Left ventricle myocardium inferior (tissue), 1 donor: ENCODE measurements around the gene PLEKHB2. TPM values are rescaled to one million over a fixed set of nuclear protein-coding genes. Genes with fewer than 3 reads are reported as not detected.

Source experiments
- DNase-seq: peaks from one replicate; pipeline ENCODE4 v3.0.0-alpha.2; 2020
- H3K27ac ChIP-seq: fragments of 200-600 bp; replicated peaks from 2 replicates; pipeline ENCODE4 v1.8.0; 2021
- H3K27me3 ChIP-seq: fragments of 200-600 bp; 2 replicates; pipeline ENCODE4 v1.8.0; 2021; ENCODE audit warnings: low read depth
- H3K36me3 ChIP-seq: fragments of 200-600 bp; 2 replicates; pipeline ENCODE4 v1.8.0; 2021
- H3K4me1 ChIP-seq: fragments of 200-600 bp; 2 replicates; pipeline ENCODE4 v1.8.0; 2021
- H3K4me3 ChIP-seq: fragments of 200-600 bp; 2 replicates; pipeline ENCODE4 v1.8.0; 2021; ENCODE audit warnings: mild to moderate bottlenecking, moderate library complexity
- H3K9me3 ChIP-seq: fragments of 200-600 bp; replicated peaks from 2 replicates; pipeline ENCODE4 v1.8.0; 2021
- intact Hi-C: fragments of 100-400 bp; cut with micrococcal nuclease; formaldehyde crosslinking; loops from one replicate; pipeline ENCODE4 v1.11.0; 2022
- total RNA-seq: library from RNA; stranded (reverse); fragmentation: NEBNext Ultra II Directional; extraction: Animal tissue kit (Norgen Biotek cat#: 25700); gene quantifications from one replicate; pipeline ENCODE4 v1.2.1, GENCODE V29; 2021
- TF ChIP-seq, protein P1 (sequence below): fragments of 200-600 bp; IDR thresholded peaks from 2 replicates; pipeline ENCODE4 v1.8.0; 2021; ENCODE audit warnings: antibody characterized with exemption, mild to moderate bottlenecking, borderline replicate concordance
- donor health status: DM: no; HTN: yes; CAD: no; lungs with severe emphysema.

PLEKHB2 gene
- total RNA-seq, 1 donor from 2014 or later = 42.9 TPM

DNA sequence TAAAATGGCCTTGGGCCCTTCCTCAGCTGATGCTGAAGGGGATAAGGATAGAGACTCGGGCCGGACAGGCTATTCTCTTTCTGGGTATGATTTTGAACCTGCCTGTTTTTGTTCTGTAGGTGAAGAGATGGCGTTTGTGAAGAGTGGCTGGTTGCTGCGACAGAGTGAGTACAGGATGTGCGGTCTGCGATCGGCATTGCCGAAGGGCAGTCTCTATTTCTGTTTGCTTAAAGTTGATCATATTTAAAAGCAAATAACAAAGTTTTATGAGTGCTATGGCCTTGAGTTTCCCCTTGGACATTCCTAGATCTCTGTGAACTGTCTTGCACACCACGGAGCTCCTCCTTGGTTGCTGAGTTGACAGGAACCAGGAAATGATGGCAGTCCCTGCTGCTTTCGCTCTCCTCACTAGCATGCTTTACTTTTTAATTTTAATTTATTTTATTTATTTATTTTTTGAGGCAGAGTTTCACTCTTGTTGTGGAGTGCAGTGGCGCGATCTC, 15.7 kb downstream of the PLEKHB2 start:
- intact Hi-C loops = no loop called here
- TF ChIP-seq, protein P1, sequence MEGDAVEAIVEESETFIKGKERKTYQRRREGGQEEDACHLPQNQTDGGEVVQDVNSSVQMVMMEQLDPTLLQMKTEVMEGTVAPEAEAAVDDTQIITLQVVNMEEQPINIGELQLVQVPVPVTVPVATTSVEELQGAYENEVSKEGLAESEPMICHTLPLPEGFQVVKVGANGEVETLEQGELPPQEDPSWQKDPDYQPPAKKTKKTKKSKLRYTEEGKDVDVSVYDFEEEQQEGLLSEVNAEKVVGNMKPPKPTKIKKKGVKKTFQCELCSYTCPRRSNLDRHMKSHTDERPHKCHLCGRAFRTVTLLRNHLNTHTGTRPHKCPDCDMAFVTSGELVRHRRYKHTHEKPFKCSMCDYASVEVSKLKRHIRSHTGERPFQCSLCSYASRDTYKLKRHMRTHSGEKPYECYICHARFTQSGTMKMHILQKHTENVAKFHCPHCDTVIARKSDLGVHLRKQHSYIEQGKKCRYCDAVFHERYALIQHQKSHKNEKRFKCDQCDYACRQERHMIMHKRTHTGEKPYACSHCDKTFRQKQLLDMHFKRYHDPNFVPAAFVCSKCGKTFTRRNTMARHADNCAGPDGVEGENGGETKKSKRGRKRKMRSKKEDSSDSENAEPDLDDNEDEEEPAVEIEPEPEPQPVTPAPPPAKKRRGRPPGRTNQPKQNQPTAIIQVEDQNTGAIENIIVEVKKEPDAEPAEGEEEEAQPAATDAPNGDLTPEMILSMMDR = no peak
- no peak overlapping the region for H3K27ac ChIP-seq
- H3K36me3 ChIP-seq = peaks cover 22% of the 10 kb centered on the region
- H3K4me3 ChIP-seq = no peak overlapping the region
- peaks cover 6% of the 10 kb centered on the region for H3K4me1 ChIP-seq
- DNase-seq = no peak
- no peaks in the 10 kb centered on the region for H3K27me3 ChIP-seq
- H3K9me3 ChIP-seq = no peaks in the 10 kb centered on the region

DNA sequence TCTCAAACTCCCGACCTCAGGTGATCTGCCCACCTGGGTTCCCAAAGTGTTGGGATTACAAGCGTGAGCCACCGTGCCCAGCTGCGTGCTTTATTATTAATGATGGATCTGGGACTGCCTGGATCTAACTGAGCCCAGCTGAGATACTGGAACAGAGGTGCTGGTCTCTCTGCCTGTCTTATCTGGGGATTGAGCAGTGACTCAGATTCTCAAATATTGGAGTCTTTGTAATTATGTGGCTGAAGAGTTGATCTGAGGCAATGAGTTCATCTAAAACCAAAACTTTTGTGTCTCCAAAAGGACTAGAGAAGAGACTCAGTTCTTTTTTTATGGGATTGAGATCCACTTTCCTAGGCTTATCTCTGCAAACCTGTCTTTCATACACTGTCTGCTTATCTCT, 16.3 kb downstream of the PLEKHB2 start:
- TF ChIP-seq, protein P1 = no peak
- no peaks in the 10 kb centered on the region for H3K9me3 ChIP-seq
- intact Hi-C loops = no loop called here
- H3K4me3 ChIP-seq = no peak overlapping the region
- H3K27ac ChIP-seq = no peak overlapping the region
- H3K36me3 ChIP-seq = peaks cover 28% of the 10 kb centered on the region
- H3K27me3 ChIP-seq = no peaks in the 10 kb centered on the region
- no peak for DNase-seq
- H3K4me1 ChIP-seq = no peaks in the 10 kb centered on the region

DNA sequence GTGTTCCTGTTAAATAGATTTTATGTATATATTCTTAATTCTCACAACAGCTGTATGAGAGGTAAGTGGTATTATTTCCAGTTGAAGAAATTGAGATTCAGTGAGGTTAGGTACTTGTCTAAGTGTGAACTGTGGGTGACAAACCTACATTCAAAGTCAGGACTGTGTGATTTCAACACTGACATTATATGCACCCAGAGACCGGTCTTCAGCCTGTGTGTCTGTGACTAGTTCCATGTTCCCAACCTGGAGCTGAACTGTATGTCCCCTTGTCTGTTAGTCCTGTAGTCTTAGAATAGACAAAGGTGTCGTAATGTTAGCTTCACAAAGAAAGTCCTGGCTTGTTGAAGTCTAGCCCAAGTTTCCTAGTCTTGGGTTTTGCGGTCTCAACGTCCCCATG, 17.4 kb downstream of the PLEKHB2 start:
- H3K27me3 ChIP-seq = no peaks in the 10 kb centered on the region
- no peaks in the 10 kb centered on the region for H3K9me3 ChIP-seq
- TF ChIP-seq, protein P1 = no peak
- H3K36me3 ChIP-seq = peaks cover 37% of the 10 kb centered on the region
- no peak overlapping the region for H3K4me3 ChIP-seq
- no peak overlapping the region for H3K27ac ChIP-seq
- intact Hi-C loops = no loop called here
- no peak for DNase-seq
- no peaks in the 10 kb centered on the region for H3K4me1 ChIP-seq

DNA sequence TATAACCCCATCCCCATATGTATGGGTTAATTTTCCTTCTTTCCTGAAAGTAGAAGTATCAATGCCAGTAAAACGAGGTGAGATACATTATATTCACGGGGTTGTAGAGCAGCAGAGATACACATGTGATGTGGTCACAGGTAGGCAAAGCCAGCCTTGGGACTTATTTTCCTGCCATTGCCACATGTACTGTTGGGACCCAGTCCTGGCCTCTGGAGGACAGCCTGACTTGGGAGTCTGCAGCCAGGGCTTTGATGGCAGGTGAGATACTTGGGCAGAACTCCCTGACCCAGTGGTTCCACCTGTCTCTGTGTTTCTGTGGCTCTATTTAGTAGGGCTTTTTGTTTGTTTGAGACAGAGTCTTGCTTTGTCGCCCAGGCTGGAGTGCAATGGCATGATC, 18.1 kb downstream of the PLEKHB2 start:
- Histone ChIP-seq H3K4me1 (no peaks in the 10 kb centered on the region), H3K4me3 (no peak overlapping the region), H3K27me3 (no peaks in the 10 kb centered on the region), H3K9me3 (no peaks in the 10 kb centered on the region), H3K27ac (no peak overlapping the region), H3K36me3 (peaks cover 44% of the 10 kb centered on the region)
- TF ChIP-seq, protein P1 = no peak
- intact Hi-C loops = no loop called here
- DNase-seq = no peak

DNA sequence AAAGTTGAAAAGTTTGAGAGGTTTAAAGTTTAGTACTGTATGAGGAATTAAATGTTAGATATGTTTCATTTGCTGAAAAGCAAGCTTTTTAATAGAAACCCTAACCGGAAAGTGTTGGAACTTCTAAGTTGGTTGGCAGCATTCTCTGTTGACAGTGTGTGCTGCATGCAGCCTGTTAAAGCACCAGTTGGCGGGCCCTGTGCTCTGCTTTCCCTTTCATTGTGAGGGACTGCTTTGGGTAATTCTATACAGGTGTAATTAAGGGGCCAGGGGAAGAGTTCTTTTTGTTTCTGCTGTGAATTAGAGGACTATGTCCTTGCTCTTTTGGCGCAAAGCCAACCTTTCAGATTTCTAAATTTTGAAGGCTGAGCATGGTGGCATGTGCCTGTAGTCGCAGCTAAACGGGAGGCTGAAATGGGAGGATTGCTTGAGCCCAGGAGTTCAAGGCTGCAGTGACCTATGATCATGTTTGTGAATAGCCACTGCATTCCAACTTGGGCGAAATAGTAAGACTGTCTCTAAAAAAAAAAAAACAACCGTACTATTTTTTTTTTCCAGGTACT, 20.1 kb downstream of the PLEKHB2 start:
- Histone ChIP-seq H3K4me3 (no peak overlapping the region), H3K27me3 (no peaks in the 10 kb centered on the region), H3K4me1 (no peaks in the 10 kb centered on the region), H3K9me3 (peaks cover 4% of the 10 kb centered on the region), H3K36me3 (peaks cover 65% of the 10 kb centered on the region), H3K27ac (no peak overlapping the region)
- TF ChIP-seq, protein P1 = no peak
- DNase-seq = no peak
- intact Hi-C loops = no loop called here

DNA sequence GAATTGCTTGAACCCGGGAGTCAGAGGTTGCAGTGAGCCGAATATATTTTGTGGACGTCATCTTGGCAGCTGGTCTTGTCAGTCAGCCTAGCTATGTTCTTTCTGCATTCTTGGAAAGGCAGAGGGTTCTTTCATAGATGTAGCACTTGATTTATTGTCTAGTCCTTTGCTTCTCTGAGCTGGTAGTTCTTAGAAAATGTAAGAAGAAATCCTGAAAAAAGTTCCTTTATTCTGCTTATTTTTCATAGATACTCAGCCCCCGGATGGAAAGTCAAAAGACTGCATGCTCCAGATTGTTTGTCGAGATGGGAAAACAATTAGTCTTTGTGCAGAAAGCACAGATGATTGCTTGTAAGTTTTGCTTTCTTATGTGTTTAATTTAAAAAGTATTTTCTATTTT, 21.3 kb downstream of the PLEKHB2 start:
- Histone ChIP-seq H3K36me3 (peaks cover 69% of the 10 kb centered on the region), H3K4me1 (no peaks in the 10 kb centered on the region), H3K4me3 (no peak overlapping the region), H3K27me3 (no peaks in the 10 kb centered on the region), H3K27ac (no peak overlapping the region), H3K9me3 (peaks cover 5% of the 10 kb centered on the region)
- no peak for DNase-seq
- intact Hi-C loops = no loop called here
- TF ChIP-seq, protein P1 = no peak
